ENCODE results near the gene CDH9.

DNA sequence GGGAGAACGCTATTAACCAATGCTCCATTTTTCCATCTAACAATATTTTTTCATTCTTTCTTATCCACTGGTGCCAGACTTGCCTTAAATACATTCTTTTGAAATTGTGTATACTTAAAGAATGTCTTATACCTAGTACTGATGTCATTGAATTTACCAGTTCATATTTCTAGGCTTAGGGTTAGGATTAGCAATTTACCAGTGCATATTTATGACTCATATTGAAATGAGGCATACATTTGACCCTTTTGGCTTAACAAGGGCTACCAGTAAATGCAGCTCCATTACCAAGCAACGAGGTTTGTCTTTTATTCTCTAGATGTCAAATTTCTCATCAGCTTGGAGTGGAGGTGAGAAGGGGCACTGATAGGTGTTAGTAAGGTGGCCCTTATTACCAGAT is 89.5 kb downstream of the CDH9 start:
- TF ChIP-seq GATA2 (IDR thresholded peaks at IDR 0.05; ENCODE audit: low read depth, low read length), result no peak
- no peak for TF ChIP-seq GATA3 (IDR thresholded peaks at IDR 0.05; ENCODE audit: low read depth, low read length)
